ENCODE measurements around the gene PROS1.
A peak's percentile ranks its signal among the peaks of the same experiment; 100 is the strongest.

PROS1 gene

DNA sequence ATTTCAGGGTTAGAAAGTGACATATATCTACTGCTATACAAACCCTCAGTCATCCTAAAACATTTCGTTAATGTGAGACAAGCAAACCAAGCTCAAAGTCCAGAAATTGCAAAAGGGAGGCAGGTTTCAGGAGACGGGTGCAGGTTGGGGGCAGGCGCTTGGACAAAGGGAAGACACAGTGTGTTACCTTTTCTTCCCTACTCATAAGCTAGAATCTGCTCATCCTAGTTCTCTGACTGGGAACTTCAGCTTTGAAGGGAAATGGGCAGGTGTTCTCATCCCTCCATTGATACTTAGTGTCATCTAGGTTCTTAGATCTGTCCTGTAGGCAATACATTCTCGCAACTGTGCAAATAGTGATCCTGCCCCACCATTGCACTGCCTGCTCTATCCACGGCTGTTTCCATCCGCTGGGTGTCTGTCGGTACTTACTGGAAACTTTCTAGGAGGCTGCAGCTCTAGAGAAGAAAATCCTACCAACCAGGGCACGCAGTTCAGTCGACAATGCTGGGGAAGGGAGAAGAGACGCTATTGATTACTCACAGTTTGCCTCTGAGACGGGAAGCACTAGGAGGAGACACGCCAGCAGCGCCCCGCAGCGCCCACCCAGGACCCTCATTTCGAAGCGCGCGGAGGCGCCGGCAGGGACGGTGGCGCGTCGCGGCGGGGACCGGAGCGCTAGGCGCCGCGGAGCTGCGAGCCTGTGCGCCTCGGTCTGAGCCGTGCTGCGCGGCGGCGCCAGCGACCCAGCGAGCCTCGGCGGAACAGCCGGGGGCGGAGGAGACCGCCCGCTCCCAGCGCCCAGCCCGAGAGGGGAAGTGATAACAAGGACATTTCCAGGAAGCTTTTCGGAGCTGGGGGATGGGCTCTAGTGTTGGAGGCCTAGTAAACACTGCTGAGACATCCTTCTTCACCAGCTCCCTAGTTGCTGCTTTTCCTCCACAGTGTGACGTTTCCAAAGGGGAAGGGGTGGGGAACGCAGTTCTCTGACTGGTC lies at the start of gene PROS1:
Gene PROS1, minus strand, starts transcription at position 766 of the 996 bp plus-strand sequence. Its CDS starts 147 bp downstream, at position 619.
- Histone ChIP-seq H3K9ac (ENCODE audit: low read depth, low read length) (peak within 1 kb of the TSS; percentile 48), H3K4me1 (ENCODE audit: control insufficient read depth, insufficient read depth, low read length) (0 out of 2 replicates have a peak, but pooled peaks cover 6% of the 10 kb centered on the region), H3K9me3 (ENCODE audit: control insufficient read depth, insufficient read depth, low read length) (no peaks in the 10 kb centered on the region), H3K36me3 (ENCODE audit: control insufficient read depth, insufficient read depth, low read length) (no peaks in the 10 kb centered on the region), H3K27ac (ENCODE audit: low read depth, low read length) (peak within 1 kb of the TSS; percentile 83), H3K27me3 (ENCODE audit: control insufficient read depth, insufficient read depth, low read length) (peaks cover 25% of the 10 kb centered on the region), H3K4me3 (ENCODE audit: low read depth, low read length) (peak within 1 kb of the TSS; percentile 74)

DNA sequence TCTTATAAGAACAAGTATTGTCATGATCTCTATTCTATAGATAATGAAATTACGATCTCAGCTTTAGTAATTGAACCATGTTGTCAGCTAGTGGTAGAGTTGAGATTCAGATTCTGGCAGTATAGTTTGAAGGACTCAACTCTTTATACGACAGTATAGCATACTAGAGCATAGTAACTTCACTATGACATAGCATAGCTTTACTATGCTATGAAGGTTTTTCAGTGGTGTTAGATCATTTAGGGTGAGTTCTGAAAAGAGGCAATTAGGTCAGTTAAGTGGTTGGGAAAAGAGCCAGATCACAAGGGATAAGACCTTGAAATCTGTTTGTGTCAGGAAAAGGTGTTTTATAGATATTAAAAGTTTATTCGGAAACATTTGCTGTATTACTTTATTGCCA lies 46.6 kb upstream of the PROS1 start:
- no peak overlapping the region for H3K9ac ChIP-seq (ENCODE audit: low read depth, low read length)
- no peak overlapping the region for H3K27ac ChIP-seq (ENCODE audit: low read depth, low read length)

DNA sequence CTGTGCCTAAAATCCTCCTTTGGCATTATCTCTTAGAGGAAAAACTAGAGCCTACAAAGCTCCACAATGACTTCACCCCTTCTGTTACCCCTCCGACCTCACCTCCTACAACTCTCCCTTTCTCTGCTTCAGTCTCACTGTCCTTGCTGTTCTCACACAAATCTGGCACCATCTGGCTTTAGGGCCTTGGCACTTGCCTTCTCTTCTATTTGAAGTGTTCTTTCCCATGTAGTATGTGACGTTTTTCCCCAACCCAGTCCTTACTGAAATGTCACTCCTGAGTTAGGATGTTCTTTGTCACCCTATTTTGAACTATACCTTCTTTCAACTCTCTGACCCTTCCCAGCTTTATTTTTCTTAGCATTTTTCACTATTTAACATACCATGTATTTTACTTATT lies 46.0 kb upstream of the PROS1 start:
- no peaks in the 10 kb centered on the region for H3K9me3 ChIP-seq (ENCODE audit: control insufficient read depth, insufficient read depth, low read length)
- H3K4me1 ChIP-seq (ENCODE audit: control insufficient read depth, insufficient read depth, low read length): no peaks in the 10 kb centered on the region
- no peak overlapping the region for H3K27ac ChIP-seq (ENCODE audit: low read depth, low read length)
- no peak overlapping the region for H3K9ac ChIP-seq (ENCODE audit: low read depth, low read length)
- no peaks in the 10 kb centered on the region for H3K27me3 ChIP-seq (ENCODE audit: control insufficient read depth, insufficient read depth, low read length)
- no peak overlapping the region for H3K4me3 ChIP-seq (ENCODE audit: low read depth, low read length)
- no peaks in the 10 kb centered on the region for H3K36me3 ChIP-seq (ENCODE audit: control insufficient read depth, insufficient read depth, low read length)

More for the DNA sequence above, 46.6 kb upstream of the PROS1 start:
- Histone ChIP-seq H3K9me3 (ENCODE audit: control insufficient read depth, insufficient read depth, low read length) (no peaks in the 10 kb centered on the region), H3K4me3 (ENCODE audit: low read depth, low read length) (no peak overlapping the region), H3K36me3 (ENCODE audit: control insufficient read depth, insufficient read depth, low read length) (no peaks in the 10 kb centered on the region), H3K27me3 (ENCODE audit: control insufficient read depth, insufficient read depth, low read length) (no peaks in the 10 kb centered on the region), H3K4me1 (ENCODE audit: control insufficient read depth, insufficient read depth, low read length) (no peaks in the 10 kb centered on the region)

DNA sequence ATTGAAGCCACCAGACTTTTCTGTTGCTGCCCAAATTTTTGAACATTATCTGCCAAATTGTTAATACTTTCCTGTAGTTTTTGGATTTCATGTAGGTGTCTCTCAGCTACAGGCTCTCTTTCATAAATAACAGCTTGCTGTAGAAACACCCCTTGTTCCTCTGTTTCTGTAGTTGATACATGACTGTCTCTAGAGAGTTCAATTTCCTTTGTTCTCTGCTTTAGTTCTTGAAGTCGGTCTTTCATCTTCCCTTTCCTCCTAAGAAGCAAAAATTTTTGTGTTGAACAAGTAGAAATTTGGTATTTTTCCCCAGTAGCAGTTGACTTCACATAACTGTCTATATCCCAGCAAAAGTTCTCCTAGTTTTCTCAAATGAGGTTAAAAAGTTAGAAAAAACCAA lies 41.3 kb upstream of the PROS1 start:
- H3K36me3 ChIP-seq (ENCODE audit: control insufficient read depth, insufficient read depth, low read length): no peaks in the 10 kb centered on the region
- no peak overlapping the region for H3K9ac ChIP-seq (ENCODE audit: low read depth, low read length)
- no peak overlapping the region for H3K27ac ChIP-seq (ENCODE audit: low read depth, low read length)
- H3K9me3 ChIP-seq (ENCODE audit: control insufficient read depth, insufficient read depth, low read length): no peaks in the 10 kb centered on the region
- no peaks in the 10 kb centered on the region for H3K27me3 ChIP-seq (ENCODE audit: control insufficient read depth, insufficient read depth, low read length)
- no peaks in the 10 kb centered on the region for H3K4me1 ChIP-seq (ENCODE audit: control insufficient read depth, insufficient read depth, low read length)
- no peak overlapping the region for H3K4me3 ChIP-seq (ENCODE audit: low read depth, low read length)

DNA sequence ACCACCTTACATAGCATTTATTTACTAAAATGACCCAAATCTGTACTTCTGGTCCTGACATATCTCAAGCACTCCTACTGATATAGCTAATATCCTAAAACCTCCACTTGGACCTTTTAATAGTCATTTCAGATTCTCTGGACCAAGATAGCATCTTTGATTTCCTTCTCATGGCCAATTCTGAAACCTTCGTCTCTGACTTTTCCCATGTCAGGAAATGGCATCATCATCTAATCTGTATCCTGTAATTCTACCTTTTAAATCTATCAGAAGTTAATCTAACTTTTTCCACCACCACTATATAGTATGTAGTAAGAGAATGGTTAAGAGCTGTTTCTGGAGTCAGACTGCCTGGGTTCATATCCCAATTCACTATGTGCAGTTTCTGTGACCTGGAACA lies 38.5 kb upstream of the PROS1 start:
- no peak overlapping the region for H3K27ac ChIP-seq (ENCODE audit: low read depth, low read length)
- H3K9me3 ChIP-seq (ENCODE audit: control insufficient read depth, insufficient read depth, low read length): no peaks in the 10 kb centered on the region
- no peaks in the 10 kb centered on the region for H3K4me1 ChIP-seq (ENCODE audit: control insufficient read depth, insufficient read depth, low read length)
- H3K4me3 ChIP-seq (ENCODE audit: low read depth, low read length): no peak overlapping the region
- H3K9ac ChIP-seq (ENCODE audit: low read depth, low read length): no peak overlapping the region
- no peaks in the 10 kb centered on the region for H3K27me3 ChIP-seq (ENCODE audit: control insufficient read depth, insufficient read depth, low read length)
- H3K36me3 ChIP-seq (ENCODE audit: control insufficient read depth, insufficient read depth, low read length): no peaks in the 10 kb centered on the region; the same call in 1 of the 2 replicates

DNA sequence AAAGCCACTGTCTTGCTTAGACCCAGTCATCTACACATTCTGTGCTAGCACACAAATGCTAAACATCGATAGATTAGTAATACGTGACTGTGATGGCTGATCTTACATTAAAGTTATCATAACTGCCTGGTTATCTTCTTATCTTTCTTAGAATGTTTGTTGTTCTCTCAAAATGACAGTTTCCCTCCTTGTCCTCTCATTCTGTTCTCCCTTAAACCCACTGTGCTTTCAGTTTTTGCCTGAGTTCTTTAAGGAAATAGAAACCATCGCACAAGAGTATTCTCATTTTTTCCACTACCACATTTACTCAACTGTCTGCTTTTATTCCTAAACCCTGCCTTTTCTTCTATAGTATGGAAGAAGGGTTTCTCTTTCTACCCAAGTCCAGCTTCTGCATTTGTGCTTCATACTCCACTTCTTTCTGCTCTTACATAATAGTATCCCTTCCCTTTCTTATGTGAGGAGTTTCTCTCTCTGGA lies 37.6 kb upstream of the PROS1 start:
- Histone ChIP-seq H3K27me3 (ENCODE audit: control insufficient read depth, insufficient read depth, low read length) (no peaks in the 10 kb centered on the region), H3K4me3 (ENCODE audit: low read depth, low read length) (no peak overlapping the region), H3K9ac (ENCODE audit: low read depth, low read length) (no peak overlapping the region), H3K9me3 (ENCODE audit: control insufficient read depth, insufficient read depth, low read length) (no peaks in the 10 kb centered on the region), H3K4me1 (ENCODE audit: control insufficient read depth, insufficient read depth, low read length) (no peaks in the 10 kb centered on the region), H3K36me3 (ENCODE audit: control insufficient read depth, insufficient read depth, low read length) (no peaks in the 10 kb centered on the region; the same call in 1 of the 2 replicates), H3K27ac (ENCODE audit: low read depth, low read length) (no peak overlapping the region)

DNA sequence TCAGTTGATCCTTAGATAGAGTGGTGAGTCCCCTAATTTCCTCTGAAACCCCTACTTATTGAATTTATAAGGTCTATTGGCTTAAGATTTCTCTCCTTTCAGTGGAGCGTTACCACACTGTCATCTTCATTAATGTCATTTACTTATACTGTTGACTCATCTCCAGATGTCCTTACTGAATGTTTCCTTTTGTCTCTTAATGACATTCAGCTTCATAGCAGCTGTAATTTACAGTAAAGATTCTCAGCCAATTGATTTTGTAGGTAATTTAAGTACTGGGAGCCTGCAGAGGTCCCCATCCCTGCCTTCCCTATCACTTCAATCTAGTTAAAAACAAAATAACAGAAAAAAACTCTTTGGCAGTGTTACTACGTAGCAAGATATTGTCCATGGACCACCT lies 35.9 kb upstream of the PROS1 start:
- Histone ChIP-seq H3K27me3 (ENCODE audit: control insufficient read depth, insufficient read depth, low read length) (no peaks in the 10 kb centered on the region), H3K27ac (ENCODE audit: low read depth, low read length) (no peak overlapping the region), H3K9me3 (ENCODE audit: control insufficient read depth, insufficient read depth, low read length) (no peaks in the 10 kb centered on the region), H3K4me3 (ENCODE audit: low read depth, low read length) (no peak overlapping the region), H3K4me1 (ENCODE audit: control insufficient read depth, insufficient read depth, low read length) (no peaks in the 10 kb centered on the region), H3K36me3 (ENCODE audit: control insufficient read depth, insufficient read depth, low read length) (no peaks in the 10 kb centered on the region; the same call in 1 of the 2 replicates), H3K9ac (ENCODE audit: low read depth, low read length) (no peak overlapping the region)

DNA sequence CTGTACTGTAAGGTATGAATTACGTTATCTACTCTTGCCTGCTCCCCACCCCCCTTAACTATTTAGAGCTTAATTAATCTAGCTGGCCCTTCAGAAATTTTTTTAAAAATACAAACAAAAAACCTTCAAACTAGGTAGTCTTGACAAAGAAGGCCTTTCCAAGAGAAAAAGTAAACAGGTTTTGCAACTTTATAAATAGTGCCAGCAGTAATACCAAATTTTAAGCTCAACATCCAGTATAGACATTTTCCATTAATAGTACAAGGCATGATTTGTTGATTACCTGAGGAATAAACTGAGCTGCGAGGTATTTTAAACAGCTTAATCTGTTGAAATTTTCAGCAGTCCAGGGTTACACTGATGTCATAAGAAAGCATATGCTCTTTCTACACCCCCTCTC lies 34.6 kb upstream of the PROS1 start:
- Histone ChIP-seq H3K4me3 (ENCODE audit: low read depth, low read length) (no peak overlapping the region), H3K36me3 (ENCODE audit: control insufficient read depth, insufficient read depth, low read length) (no peaks in the 10 kb centered on the region; the same call in 1 of the 2 replicates), H3K4me1 (ENCODE audit: control insufficient read depth, insufficient read depth, low read length) (peaks cover 2% of the 10 kb centered on the region; the same call in 1 of the 2 replicates)

DNA sequence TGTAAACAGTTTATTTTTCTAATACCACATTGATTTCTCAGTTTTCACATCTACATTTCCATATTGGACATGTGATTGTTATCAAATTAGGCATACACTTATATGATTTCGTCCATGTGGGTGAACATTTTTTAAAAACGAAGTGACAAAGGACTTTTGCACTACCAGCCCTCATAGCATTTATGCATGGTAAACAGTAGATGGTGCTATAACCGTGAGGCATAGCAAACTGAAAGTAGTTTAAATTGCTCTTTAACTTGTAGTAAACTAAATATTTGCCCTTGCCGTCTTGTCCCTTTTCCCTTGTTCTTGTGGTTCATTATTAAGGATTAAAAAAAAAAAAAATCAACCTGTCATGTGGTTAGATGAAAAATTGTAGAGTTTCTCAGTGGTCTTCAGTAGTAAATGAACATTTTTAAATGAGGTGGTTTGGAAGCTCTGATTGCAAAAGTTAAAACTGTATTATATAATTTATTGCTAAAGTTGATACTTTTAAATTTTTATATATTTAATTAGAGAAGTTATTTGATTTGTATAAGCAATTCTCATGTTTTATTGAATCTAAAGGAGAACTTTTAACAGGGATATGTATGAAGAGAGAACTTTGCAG lies 30.7 kb upstream of the PROS1 start:
- Histone ChIP-seq H3K36me3 (ENCODE audit: control insufficient read depth, insufficient read depth, low read length) (no peaks in the 10 kb centered on the region; the same call in 1 of the 2 replicates), H3K27me3 (ENCODE audit: control insufficient read depth, insufficient read depth, low read length) (no peaks in the 10 kb centered on the region), H3K4me1 (ENCODE audit: control insufficient read depth, insufficient read depth, low read length) (peaks cover 2% of the 10 kb centered on the region; the same call in 1 of the 2 replicates), H3K9me3 (ENCODE audit: control insufficient read depth, insufficient read depth, low read length) (no peaks in the 10 kb centered on the region), H3K4me3 (ENCODE audit: low read depth, low read length) (no peak overlapping the region), H3K27ac (ENCODE audit: low read depth, low read length) (no peak overlapping the region), H3K9ac (ENCODE audit: low read depth, low read length) (no peak overlapping the region)

More for the DNA sequence above, 34.6 kb upstream of the PROS1 start:
- no peak overlapping the region for H3K27ac ChIP-seq (ENCODE audit: low read depth, low read length)
- H3K9me3 ChIP-seq (ENCODE audit: control insufficient read depth, insufficient read depth, low read length): no peaks in the 10 kb centered on the region
- no peak overlapping the region for H3K9ac ChIP-seq (ENCODE audit: low read depth, low read length)
- H3K27me3 ChIP-seq (ENCODE audit: control insufficient read depth, insufficient read depth, low read length): no peaks in the 10 kb centered on the region

DNA sequence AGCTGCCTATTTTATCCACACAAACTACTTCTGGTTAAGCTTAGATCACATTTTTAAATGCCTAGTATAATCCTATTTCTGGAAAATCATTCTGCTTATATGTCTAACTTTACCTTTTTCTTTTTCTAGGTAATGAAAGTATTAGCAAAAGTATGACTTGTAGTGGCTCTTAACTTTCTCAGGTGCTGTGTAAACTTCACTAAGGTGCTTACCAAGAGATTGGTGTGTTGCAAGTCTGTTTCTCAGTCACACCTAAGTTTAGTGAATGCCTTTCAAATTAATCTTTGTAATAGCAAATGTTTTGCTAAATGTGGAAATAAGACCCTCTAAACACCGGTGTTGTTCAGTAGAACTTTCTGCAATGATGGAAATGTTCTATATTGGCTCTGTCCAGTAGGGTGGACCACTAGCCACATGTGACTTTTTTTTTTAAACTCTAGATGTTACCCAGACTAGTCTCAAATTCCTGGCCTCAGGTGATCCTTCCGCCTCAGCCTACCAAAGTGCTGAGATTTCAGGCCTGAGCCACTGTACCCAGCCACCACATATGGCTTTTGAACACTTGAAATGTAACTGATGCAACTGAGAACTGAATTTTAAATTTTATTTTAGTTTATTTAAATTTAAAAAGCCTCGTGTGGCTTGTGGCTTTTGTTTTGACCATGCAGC lies 28.3 kb upstream of the PROS1 start:
- Histone ChIP-seq H3K9ac (ENCODE audit: low read depth, low read length) (no peak overlapping the region), H3K27me3 (ENCODE audit: control insufficient read depth, insufficient read depth, low read length) (no peaks in the 10 kb centered on the region), H3K9me3 (ENCODE audit: control insufficient read depth, insufficient read depth, low read length) (no peaks in the 10 kb centered on the region), H3K4me3 (ENCODE audit: low read depth, low read length) (no peak overlapping the region), H3K4me1 (ENCODE audit: control insufficient read depth, insufficient read depth, low read length) (peaks cover 2% of the 10 kb centered on the region; the same call in 1 of the 2 replicates), H3K27ac (ENCODE audit: low read depth, low read length) (no peak overlapping the region), H3K36me3 (ENCODE audit: control insufficient read depth, insufficient read depth, low read length) (no peaks in the 10 kb centered on the region)
